CD4-positive, alpha-beta T cell treated with Interleukin-2 at 100 ng/mL for 4 hours (primary cell): ENCODE measurements around the gene ATP2C1.

Source experiments
- DNase-seq: peaks from one replicate; pipeline ENCODE4 v3.0.0-alpha.2; 2020; ENCODE audit warnings: low spot score

ATP2C1 gene

DNA sequence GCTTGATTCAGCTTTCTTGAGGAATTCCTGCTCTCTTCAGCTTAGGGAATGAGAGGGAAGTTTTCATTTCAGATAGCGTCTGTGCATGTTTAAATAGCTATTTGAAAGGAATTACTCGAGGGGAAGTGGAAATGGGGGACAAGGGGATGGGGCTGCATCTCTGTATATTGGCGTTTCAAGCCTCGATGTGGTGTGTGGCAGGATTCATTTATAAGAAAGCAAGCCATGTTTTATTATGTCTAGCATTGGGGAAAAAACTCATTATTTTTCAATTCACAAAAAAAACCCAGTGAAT, 1.0 kb downstream of the ATP2C1 start:
- DNase-seq: no peak

DNA sequence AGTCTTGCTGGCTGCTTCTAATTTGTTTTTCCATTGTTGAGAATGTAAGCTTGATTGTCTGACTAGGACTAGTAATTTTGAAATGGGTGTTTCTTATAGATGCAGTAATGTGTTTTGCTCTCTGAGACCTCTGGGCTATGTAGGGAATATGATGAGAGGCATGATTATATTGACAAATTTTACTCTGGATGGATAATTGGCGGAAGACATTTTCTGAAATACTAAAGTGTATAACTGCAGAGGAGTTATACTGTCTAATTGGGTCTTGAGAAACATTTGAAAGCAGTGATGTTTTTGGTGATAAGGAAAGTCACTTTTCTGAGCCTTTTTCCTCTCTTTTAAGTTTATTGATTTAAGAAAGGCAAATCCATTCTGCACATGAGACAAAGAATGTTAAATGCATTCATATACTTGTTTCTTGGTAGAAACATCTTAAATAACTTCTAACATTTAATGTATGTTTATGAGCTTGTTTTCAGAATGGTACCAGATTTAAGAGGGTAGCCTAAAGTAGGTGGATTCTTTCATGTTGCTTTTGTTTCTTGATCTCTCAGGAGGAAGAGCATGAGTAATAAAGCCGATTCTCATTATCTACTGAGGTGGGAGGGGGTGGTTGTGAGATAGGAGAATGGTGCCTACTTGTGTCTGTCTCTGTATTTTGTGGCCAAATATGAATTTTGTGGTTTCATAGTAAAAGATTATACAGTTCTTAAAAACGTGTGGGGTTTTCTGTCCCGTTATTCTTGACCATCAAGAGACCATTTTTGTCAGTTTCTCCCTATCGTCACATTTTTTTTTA, 2.0 kb downstream of the ATP2C1 start:
- peak; percentile 40 for DNase-seq

DNA sequence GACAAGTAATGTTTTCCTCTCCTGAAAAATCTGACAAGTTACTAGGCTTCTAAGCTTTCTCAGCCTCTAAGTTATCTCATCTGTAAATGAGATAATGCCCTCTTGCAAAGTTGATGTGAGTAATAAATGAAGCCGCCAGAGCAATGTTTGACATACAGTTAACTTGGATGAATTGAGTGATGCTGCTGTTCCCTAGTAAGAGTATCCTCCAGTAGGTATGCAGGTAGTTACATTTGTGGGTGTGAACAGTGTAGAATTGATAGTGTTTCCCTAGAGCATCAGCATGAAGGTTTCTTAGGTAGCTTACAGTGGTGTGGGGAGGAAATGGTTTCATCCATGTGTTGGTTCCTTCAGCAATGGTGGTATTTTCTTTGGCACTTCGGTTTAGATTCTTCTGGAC, 3.4 kb downstream of the ATP2C1 start:
- no peak for DNase-seq

DNA sequence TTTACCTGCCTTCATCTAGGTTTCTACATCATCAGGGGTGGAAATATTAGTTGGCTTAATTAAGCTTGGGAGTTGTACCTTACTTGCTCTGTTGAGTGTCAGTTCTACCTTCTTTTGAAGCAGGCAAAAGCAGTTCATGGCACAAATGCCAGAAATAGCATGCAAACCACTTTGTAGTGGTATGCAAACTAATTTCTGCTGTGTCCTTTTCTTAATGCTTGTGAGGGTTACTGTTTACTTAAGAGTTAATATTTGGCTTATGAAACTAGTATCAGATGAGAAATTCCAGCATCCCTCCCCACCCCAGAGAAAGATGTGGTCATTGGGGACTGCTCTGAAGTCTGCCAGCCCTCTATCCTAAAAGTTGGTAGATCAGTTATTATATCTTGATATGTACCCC, 7.1 kb downstream of the ATP2C1 start:
- no peak for DNase-seq

DNA sequence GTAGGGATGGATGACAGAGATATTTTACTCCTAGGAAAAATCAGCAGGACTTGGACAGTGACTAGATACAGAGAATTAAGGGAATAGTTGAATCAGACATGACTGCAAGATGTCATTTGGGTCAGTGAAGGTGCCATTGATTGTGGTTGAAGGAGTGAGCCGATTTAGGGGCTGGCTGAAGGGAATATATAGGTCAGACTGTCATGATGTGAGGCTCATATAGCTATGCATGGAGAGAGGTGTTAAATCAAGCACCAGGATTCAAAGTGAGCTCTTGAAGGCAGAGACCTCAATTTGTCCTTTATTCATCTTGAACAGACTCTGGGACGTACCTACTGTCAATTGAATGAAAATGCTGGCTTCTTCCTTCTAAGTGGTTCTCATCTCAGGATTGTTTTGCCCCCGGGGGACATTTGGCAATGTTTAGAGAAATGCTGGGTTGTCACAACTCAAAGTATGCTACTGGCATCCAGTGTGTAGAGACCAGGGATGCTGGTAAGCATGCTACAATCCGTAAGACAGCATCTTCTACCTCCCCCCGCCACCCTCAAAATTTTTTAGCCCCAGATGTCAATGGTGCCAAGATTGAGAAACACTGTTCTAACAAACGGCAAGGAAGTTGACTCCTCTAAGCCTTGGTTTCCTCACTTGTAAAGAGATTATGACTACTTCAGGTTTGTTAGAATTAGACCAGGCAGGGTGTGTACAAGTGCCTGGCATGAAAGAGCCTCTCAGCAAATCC, 7.8 kb downstream of the ATP2C1 start:
- DNase-seq: no peak

DNA sequence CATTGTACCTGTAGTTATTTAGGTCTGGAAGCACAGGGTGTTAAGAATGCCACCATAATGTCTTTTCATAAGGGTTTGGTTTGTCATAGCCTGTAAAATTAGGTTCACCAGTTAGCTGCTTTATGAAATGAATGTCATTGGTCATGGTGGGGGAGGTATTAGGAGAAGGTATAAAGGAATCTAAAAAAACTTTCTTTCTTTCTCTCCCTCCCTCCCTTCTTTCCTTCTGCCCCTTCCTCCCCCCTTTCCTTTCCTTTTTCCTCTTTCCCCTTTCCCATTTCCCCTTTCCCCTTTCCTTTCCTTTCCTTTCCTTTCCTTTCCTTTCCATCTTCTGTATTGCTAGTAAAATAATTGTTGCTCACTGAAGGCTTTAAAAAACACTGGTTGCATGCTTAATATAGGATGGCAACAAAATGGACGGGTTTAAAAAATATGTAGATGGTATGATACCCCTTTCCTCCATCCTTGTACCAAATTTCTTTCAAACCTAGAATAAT, 9.6 kb downstream of the ATP2C1 start:
- no peak for DNase-seq

DNA sequence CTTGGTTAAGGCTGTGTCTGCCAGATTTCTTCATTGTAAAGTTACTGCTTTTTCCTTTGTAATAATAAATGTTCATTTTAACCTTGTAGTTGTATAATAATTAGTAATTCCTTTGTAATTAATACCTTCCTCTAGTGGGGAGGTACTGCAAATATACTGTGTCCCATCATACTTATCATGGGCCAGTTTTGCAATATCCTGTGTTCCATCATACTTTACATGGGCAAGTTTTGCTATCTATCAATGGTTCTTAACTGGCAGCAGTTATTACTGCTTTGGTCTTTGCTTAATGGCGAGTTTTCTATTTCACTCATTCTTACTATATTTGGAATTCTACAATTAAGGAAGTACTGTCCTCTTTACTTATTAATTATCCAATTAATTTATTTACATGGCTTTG, 10.6 kb downstream of the ATP2C1 start:
- no peak for DNase-seq

DNA sequence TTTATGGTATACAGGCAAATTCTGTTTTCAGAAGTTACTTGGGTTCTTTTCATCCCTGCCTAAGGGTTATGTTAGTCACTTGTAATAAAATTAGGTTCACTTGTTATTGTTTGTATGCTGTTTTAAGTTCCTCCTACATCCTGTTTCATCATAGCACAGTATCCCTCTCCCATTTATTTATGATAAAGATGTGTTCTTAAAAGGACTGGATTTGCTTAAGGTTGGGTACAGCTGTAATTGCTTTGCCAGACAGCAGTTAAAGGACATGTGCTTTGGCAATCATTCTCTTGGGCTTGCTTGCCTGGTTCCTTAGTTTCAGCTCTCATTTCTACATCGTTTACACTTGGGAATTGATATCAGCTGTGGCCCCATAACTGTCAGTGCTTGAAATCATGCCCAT, 11.7 kb downstream of the ATP2C1 start:
- no peak for DNase-seq

DNA sequence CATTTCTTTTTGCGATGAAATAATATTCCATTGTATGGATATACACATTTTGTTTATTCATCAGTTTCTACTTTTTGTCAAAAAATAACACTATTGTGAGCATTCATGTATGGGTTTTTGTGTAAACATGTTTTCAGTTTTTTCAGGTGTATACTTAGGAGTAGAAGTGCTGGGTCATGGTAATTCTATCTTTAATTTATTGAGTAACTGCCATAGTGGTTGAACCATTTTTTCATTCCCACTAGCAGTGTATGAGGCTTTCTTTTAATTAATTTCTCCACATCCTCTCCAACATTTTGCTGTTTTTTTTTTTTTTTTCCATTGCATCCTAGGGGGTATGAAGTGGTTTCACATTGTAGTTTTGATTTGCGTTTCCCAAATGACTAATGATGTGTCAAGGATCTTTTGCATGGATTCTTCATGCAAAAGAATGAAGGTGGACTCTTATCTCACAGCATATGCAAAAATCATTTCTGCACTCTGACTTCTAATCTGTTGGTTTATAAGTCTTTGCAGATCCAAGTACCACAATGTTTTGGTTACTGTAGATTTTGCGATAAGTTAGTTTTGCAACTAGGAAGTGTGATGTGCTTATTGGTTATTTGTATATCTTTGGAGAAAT, 12.6 kb downstream of the ATP2C1 start:
- no peak for DNase-seq

DNA sequence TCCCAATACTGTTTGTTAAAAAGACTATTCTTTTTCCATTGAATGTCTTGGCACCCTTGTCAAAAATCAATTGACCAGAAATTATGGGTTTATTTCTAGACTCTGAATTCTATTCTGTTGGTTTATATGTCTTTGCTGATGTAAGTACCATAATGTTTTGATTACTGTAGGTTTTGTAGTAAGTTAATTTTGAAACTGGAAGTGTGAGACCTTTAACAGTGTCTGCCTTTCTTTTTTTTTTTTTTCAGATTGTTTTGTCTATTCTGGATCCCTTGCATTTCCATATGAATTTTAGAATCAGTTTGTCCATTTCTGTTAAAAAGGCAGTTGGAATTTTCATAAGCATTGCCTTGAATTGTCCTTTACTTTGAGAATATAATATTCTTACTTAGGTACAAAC, 13.6 kb downstream of the ATP2C1 start:
- DNase-seq: no peak

DNA sequence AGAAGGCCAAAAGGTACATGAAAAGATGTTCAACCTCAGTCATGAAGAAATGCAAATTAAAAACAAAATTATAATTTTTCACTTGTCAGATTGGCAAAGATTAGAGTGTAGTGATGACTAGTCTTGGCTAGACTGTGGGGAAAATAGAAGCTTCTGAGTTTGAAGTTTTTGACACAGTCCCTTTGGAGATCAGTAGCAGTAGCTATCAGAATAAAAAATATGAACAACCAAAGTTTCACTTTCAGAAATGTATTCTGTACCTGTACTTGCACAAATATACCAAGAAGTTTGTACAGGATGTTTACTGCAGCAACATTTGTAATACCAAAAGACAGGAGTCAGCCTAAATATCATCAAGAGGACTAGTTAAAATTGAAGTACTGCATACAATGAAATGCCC, 14.1 kb downstream of the ATP2C1 start:
- peak; percentile 45 for DNase-seq

DNA sequence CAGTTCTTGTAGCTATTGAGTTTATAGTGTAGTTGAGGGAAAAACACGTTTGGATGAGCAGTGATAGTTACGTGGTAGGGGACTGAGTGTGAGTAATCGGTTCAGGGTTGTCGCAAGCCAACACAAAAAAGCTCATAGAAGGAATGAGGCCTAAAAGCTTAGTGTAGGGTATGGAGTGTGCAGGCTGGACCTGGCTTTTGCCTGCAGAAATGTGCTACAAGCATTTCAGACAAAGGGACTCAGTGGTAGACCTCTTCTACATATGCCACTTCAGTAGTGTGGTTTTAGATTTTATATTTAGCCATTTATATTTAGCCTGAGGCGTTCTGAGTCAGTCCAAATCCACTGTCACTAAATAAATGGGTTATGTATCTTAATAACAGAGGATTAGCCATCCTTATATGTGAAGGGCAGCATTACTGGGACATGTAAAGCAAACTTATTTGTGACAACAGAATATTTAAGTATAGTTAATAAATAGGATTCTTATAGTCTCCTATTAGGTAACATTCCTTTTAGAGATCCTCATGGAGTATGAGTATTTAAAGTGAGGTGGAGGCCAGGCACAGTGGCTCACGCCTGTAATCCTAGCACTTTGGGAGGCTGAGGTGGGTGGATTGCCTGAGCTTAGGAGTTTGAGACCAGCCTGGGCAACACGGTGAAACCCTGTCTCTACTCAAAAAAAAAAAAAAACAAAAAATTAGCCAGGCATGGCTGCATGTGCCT, 21.8 kb downstream of the ATP2C1 start:
- no peak for DNase-seq

DNA sequence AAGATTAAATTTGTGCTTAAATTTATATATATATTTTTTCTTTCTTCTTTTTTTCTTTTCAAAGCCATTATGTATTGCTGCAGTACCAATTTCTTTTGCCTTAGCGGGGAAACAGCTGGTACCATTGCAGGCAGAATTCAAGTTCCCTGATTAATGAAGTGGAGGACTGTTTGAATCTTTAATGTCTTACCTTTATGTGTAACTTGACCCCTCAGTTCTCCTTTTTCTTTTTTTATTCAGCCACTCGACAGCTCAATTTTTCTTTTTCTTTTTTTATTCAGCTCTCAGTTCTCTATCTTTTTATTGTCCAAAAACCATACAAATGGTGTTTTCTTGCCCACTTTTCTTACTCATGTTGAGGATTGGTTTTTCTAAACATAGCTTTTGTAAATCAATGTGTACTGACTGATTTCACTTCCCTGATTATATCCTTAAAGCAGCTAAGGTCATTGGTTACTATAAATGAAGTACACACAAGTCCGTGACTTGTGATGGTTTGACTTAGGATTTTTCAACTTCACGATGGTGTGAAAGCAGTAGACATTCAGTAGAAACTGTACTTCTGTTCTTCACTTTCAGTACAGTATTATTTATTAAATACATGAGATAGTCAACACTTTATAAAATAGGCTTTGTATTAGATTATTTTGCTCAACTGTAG, 22.8 kb downstream of the ATP2C1 start:
- DNase-seq: no peak

DNA sequence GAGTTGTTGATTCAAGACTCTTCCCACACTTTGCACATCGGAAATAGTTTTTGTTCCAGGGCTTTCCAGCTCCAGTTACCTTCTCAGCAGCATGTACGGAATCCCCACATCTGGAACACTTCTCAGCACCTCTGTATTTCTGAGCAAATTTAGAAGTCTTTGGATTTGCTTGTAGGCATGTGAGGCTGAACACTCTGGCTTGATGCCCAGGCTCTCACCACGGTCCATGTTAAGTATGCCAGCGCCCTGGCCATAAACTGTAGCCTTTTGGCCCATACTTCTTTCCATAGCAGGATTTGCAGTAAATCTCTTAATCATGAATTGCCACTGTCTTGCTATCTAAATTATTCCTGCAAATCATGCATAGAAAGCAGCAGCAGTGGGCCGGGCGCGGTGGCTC, 24.4 kb downstream of the ATP2C1 start:
- no peak for DNase-seq

DNA sequence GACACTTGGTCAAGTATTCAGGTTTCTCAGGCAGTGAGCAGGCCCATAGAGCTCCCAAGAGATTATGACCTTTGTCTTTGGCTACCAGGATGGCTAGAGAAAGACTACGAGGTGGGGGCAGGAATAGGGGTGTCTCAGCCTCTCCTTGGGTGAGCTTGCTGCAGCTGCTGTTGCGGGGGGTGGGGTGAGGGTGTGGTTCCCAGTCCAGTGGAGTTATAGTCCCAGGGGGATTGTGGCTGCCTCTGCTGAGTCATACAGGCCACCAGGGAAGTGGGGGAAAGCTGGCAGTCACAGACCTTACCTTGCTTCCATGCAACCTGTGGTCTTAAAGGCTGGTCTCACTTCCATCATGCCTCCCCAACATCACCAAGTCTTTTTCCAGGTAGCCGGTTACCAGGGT, 31.7 kb downstream of the ATP2C1 start:
- no peak for DNase-seq

DNA sequence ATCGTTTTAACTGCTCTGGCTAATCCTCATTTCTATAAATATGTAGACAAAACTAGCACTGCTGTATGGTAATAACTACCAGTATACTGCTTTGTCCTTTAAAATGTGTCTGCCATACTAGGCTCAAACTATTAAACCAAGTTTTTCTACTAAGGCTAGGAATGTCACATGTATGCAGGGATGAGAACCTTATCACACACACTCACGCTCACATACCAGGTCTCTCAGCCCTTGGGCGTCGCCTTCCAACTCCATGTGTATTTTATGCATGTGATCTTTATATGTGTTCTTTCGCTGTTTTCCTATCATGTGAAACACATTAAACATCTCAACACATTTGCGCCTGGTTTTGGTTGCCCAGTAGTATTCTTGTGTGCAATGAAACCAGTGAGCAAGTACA, 32.6 kb downstream of the ATP2C1 start:
- no peak for DNase-seq

DNA sequence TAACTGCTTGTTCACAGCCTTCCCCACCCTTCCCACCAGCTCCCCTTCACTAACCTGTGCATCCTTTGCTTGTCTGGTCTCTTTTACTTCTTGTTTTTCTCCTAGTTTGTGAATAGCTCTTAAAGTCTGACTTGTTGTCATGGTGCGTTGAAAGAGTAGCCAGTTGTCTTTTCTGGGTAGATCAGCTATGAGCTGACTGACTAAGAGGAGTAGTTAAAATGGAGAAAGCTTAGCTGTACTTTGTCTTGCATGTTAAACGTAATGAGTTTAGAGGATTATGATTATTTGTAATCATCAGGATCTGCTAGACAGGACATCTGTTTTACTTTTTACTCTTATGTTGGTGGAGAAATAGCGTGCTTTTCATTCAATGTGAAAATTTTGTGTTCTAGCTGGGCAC, 35.9 kb downstream of the ATP2C1 start:
- no peak for DNase-seq

DNA sequence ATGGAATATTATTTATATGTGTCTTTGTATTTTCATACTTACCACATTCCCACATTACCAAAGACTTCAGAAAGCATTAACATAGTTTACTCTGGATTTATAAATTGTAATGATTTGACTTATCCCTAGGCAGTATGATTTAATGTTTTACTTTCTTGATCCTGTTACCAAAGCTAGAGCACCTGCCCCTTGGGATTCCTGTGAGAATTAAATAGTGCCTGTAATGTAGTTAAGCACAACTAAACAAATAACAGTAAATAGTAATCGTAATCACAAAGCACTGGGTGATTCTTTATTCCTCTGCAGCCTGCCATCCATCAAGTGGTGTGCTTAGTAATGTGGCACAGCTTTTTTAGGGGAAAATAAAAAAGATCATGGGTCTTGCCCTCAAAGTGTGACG, 39.1 kb downstream of the ATP2C1 start:
- no peak for DNase-seq

DNA sequence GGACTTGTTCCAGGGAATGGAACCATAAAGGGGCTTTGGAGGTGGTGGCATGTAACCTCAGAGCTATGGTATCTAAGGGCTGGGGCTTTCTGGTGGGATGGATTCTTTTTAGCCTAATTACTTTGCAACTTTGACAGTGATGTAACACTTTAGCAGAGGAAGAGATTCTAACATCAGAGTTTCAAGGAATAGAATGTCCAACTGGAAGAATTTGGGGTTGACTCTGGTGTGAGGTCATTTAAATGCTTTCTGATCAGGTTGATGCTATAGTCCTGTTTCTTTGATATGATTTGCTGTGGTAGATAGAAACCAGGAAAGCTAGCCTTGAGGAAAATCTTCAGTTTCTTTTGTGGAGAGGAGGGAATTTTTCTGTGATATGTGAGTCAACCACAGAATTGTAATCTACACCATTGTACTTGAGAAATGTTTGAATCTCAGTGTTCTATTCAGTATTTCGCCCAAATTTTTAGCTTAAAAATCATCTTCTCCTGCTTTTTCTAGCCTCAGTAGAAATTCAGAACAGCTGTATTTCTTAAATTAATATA, 40.0 kb downstream of the ATP2C1 start:
- no peak for DNase-seq

DNA sequence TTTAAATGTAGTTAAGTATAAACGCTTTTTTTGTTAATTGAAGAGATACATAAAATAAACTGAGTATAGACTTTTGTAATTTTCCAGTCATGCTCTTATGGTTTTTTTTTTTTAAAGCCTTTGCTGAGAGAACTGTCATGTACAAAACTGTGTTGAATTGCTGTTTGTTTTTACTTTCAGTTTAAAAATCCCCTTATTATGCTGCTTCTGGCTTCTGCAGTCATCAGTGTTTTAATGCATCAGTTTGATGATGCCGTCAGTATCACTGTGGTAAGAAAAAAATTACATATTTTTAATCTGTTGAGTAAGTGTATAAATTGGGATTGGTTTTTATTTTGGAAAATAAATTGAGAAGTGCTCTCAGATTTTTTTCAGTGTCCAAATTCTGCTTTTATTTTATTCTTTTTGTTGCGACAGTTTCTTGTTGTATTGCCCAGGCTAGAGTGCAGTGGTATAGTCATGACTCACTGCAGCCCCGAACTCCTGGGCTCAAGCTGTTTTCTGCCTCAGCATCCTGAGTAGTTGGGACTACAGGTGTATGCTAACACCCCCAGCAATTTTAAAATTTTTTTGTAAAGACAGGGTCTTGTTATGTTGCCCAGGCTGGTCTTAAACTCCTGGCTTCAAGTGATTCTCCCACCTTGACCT, 40.7 kb downstream of the ATP2C1 start:
- DNase-seq: no peak

DNA sequence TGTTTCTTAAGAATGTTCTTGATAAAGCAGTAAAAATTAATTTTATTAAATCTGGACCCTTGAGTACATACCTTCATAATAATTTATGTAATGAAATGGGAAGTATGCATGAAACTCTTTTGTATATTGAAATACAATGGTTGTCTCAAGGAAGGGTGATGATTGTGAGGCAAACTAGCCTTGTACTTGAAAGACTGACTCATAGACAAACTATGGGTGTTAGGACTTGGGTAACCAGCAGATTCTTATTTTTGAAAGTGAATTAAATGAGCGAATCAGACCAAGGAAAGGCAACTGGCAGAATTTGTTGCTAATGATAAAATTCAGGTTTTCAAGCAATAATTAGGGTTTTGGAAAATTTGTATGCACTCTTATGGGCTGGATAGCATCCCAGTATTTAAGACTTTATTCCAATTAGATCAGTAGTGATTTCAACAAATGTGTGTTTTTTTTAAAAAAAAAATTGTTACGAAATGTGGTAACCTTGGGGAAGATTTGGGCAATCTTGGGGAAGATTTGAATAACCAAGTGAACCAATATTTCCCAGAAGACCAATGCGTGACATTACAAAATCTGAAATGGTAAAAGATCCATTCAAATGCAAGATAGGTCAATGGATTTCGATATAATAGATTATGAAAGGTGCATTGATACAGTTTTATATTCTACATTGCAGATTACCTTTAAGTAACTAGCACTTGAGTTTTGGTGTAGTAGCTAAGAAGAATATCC, 42.0 kb downstream of the ATP2C1 start:
- no peak for DNase-seq
